BE2C (cell line): ENCODE results near the gene NT5C. TPM values are rescaled to one million over a fixed set of nuclear protein-coding genes. Genes with fewer than 3 reads are reported as not detected.

Experiments
- DNase-seq: peaks from one replicate; pipeline ENCODE4 v3.0.0-alpha.2; 2020
- H3K27me3 ChIP-seq: fragments of 250-450 bp; sonication (Bioruptor Pico); 2 replicates; pipeline ENCODE4 v1.5.1; 2020; ENCODE audit warnings: mild to moderate bottlenecking
- H3K36me3 ChIP-seq: fragments of 250-450 bp; sonication (Bioruptor Pico); 2 replicates; pipeline ENCODE4 v1.5.1; 2020; ENCODE audit warnings: mild to moderate bottlenecking
- H3K4me1 ChIP-seq: fragments of 250-450 bp; sonication (Bioruptor Pico); 2 replicates; pipeline ENCODE4 v1.5.1; 2020
- H3K4me3 ChIP-seq: 2 replicates; pipeline ENCODE4 v1.5.1; 2011; ENCODE audit warnings: low read depth, low read length
- H3K9me3 ChIP-seq: fragments of 250-450 bp; sonication (Bioruptor Pico); 2 replicates; pipeline ENCODE4 v1.5.1; 2020
- polyA plus RNA-seq: library from polyadenylated mRNA; unstranded; fragments of >200 nt; gene quantifications from one replicate; pipeline ENCODE4 v1.2.1, GENCODE V29; 2012; ENCODE audit warnings: low read depth, missing spikeins; ENCODE audit not compliant: insufficient read length, insufficient read depth
- TF ChIP-seq, protein P1 (sequence below): IDR thresholded peaks from 2 replicates; pipeline ENCODE4 v1.5.1; 2012; ENCODE audit warnings: mild to moderate bottlenecking, low read depth, low read length

Gene NT5C
- polyA plus RNA-seq: 226 TPM

DNA sequence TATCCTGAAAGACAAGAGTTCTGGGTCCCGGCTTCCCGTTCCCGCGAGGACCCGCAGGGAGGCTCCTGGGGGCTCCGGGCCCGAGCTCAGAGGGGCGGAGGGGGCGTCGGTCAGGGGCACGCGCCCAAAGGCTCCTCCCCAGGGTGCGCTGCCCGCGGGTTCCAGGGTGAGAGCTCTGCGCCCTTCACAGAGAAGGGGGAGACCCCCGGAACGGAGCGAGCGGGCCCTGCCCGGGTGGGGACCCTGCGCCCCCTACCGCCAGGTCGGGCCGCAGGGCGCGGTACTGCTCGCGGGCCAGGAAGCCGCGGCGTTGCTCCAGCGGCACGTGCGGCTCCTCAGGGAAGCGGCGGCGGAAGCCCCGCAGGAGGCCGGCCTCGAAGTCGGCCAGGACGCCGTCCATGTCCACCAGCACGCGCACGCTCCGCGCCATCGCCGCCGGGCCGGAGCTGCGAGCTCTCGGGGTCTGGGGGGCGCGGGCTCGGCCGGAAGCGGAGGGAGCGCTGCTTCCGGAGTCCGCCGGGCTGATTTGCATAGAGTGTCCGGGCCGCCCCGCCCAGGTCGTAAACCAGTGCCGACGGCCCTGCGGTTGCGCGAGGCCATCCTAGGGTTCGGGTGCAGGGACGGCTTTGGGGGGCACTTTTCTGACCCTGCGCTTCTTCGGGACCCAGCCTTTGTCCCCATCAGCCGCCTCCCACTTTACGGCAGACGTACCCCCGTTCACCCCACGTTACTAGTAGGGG lies at the start of gene NT5C:
Gene NT5C, minus strand, starts transcription at position 465 of the 740 bp plus-strand sequence. Its CDS starts 35 bp downstream, at position 430.
- Histone ChIP-seq H3K4me3 (peak within 1 kb of the TSS; percentile 91), H3K9me3 (no peaks in the 10 kb centered on the region), H3K27me3 (no peaks in the 10 kb centered on the region), H3K4me1 (no peaks in the 10 kb centered on the region), H3K36me3 (peaks cover 30% of the 10 kb centered on the region)
- TF ChIP-seq, protein P1, sequence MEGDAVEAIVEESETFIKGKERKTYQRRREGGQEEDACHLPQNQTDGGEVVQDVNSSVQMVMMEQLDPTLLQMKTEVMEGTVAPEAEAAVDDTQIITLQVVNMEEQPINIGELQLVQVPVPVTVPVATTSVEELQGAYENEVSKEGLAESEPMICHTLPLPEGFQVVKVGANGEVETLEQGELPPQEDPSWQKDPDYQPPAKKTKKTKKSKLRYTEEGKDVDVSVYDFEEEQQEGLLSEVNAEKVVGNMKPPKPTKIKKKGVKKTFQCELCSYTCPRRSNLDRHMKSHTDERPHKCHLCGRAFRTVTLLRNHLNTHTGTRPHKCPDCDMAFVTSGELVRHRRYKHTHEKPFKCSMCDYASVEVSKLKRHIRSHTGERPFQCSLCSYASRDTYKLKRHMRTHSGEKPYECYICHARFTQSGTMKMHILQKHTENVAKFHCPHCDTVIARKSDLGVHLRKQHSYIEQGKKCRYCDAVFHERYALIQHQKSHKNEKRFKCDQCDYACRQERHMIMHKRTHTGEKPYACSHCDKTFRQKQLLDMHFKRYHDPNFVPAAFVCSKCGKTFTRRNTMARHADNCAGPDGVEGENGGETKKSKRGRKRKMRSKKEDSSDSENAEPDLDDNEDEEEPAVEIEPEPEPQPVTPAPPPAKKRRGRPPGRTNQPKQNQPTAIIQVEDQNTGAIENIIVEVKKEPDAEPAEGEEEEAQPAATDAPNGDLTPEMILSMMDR: peak; percentile 68
- peak; percentile 91 for DNase-seq

DNA sequence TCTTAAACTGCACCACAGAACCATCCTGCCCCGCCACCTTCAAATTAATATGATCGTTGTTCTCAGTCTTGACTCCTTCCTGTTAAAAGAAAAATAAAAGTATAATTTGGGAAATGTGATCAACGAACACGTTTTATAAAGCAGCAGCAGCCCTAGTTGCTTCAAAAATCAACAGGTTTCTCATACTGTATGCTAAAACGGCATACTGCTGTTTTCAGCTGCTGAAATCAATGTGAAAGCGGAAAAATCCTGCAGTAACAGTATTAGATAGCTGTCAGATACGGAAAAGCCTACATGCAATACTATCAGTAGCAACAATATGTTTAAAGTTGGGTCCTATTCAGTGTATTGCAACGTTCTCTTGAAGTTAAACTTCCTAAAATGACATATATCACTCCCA lies 49.6 kb upstream of the NT5C start:
- H3K4me1 ChIP-seq: no peaks in the 10 kb centered on the region
- TF ChIP-seq, protein P1: no peak
- peaks cover 37% of the 10 kb centered on the region for H3K36me3 ChIP-seq
- H3K9me3 ChIP-seq: no peaks in the 10 kb centered on the region
- DNase-seq: no peak
- peak overlapping the region; percentile 99 for H3K4me3 ChIP-seq
- H3K27me3 ChIP-seq: no peaks in the 10 kb centered on the region

DNA sequence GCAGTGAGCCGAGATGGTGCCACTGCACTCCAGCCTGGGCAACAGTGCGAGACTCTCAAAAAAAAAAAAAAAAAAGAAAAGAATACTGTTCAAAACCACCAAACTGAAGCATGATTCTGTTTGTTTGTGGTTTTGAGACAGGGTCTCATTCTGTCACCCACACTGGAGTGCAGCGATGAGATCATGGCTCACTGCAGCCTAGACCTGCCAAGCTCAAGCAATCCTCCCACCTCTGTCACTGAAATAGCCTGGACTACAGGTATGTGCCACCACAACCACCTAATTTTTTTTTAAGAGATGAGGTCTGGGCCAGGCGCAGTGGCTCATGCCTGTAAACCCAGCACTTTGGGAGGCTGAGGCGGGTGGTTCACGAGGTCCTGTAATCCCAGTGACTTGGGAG lies 46.9 kb upstream of the NT5C start:
- TF ChIP-seq, protein P1: no peak
- Histone ChIP-seq H3K27me3 (no peaks in the 10 kb centered on the region), H3K9me3 (no peaks in the 10 kb centered on the region), H3K4me1 (no peaks in the 10 kb centered on the region), H3K4me3 (no peak overlapping the region), H3K36me3 (peaks cover 64% of the 10 kb centered on the region)
- no peak for DNase-seq

DNA sequence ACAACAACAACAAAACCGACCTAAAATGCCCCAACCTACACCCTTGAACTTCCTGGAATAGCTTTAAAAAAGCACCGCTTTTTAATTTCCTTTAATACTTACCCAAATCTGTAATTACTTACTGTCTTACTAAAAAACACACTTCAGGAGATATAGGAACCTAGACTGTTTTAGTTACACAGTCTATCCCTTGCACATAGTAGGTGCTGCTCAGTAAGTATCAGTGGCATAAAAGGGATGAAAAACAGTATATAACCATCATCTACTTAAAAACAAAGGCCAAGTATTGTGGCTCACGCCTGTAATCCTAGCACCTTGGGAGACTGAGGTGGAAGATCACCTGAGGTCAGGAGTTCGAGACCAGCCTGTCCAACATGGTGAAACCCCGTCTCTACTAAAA lies 45.1 kb upstream of the NT5C start:
- Histone ChIP-seq H3K9me3 (no peaks in the 10 kb centered on the region), H3K27me3 (no peaks in the 10 kb centered on the region), H3K4me1 (no peaks in the 10 kb centered on the region), H3K4me3 (no peak overlapping the region), H3K36me3 (peaks cover 80% of the 10 kb centered on the region)
- TF ChIP-seq, protein P1: no peak
- no peak for DNase-seq

DNA sequence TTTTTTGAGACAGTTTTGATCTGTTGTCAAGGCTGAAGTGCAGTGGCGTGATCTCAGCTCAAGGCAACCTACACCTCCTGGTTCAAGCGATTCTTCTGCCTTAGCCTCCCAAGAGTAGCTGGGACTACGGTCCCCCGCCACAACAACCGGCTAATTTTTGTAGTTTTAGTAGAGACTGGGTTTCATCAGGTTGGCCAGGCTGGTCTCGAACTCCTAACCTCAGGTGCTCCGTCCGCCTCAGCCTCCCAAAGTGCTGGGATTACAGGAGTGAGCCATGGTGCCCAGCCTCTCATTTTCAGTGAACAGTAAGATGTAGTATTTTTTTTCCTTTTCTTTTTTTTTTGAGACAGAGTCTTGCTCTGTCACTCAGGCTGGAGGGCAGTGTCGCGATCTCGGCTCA lies 43.5 kb upstream of the NT5C start:
- no peak overlapping the region for H3K4me3 ChIP-seq
- no peak for DNase-seq
- H3K9me3 ChIP-seq: no peaks in the 10 kb centered on the region
- H3K36me3 ChIP-seq: peaks cover 84% of the 10 kb centered on the region
- TF ChIP-seq, protein P1: no peak
- H3K4me1 ChIP-seq: no peaks in the 10 kb centered on the region
- no peaks in the 10 kb centered on the region for H3K27me3 ChIP-seq

DNA sequence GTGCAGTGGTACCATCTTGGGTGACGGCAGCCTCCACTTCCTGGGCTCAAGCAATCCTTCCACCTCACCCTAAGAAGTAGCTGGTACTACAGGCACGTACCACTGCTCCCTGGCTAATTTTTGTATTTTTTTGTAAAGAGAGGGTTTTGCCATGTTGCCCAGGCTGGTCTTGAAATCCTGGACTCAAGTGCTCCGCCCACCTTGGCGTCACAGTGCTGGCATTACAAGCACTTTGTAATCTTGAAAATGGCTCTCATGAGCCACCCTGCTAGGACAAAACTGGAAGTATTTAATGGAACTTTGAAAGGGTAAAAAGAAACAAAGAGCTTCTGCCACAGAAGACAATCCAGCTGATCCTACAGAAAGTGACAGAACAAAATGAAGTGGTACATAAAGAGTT lies 42.0 kb upstream of the NT5C start:
- TF ChIP-seq, protein P1: no peak
- DNase-seq: no peak
- no peaks in the 10 kb centered on the region for H3K9me3 ChIP-seq
- no peak overlapping the region for H3K4me3 ChIP-seq
- no peaks in the 10 kb centered on the region for H3K27me3 ChIP-seq
- no peaks in the 10 kb centered on the region for H3K4me1 ChIP-seq
- peaks cover 84% of the 10 kb centered on the region for H3K36me3 ChIP-seq
